GM12878 (cell line): ENCODE results near the gene OSBP. TPM values are rescaled to one million over a fixed set of nuclear protein-coding genes. Genes with fewer than 3 reads are reported as not detected.

Source experiments
- ATF7 ChIP-seq: fragments of 450-650 bp; IDR thresholded peaks from 2 replicates; pipeline ENCODE4 v1.6.1; 2016; ENCODE audit warnings: low read depth, mild to moderate bottlenecking
- CREM ChIP-seq: IDR thresholded peaks from 2 replicates; pipeline ENCODE4 v1.6.1; 2014; ENCODE audit warnings: antibody characterized with exemption, low read depth
- CUX1 ChIP-seq: IDR thresholded peaks from 2 replicates; pipeline ENCODE4 v1.6.1; 2012; ENCODE audit warnings: improper control_type of control experiment, low read depth, low read length; ENCODE audit not compliant: insufficient replicate concordance
- DPF2 ChIP-seq: fragments of 450-650 bp; IDR thresholded peaks from 2 replicates; pipeline ENCODE4 v1.6.1; 2017; ENCODE audit warnings: mild to moderate bottlenecking
- ELK1 ChIP-seq: IDR thresholded peaks from 2 replicates; pipeline ENCODE4 v1.6.1; 2012; ENCODE audit warnings: low read depth, low read length, improper control_type of control experiment
- EP300 ChIP-seq, 2 experiments: fragments of 150-350 bp in 1 of 2; IDR thresholded peaks; 2 replicates each; pipeline ENCODE4 v1.6.1; 2011 to 2012; ENCODE audit warnings: low read depth in 2 of 2, low read length in 2 of 2, borderline replicate concordance in 1 of 2, improper control_type of control experiment in 1 of 2, inconsistent platforms in 1 of 2; ENCODE audit not compliant: control insufficient read depth in 1 of 2
- IKZF1 ChIP-seq: fragments of 450-650 bp; conservative IDR thresholded peaks from 2 replicates; pipeline ENCODE4 v1.6.1; 2017; ENCODE audit warnings: antibody characterized with exemption, mild to moderate bottlenecking
- IKZF2 ChIP-seq, 2 experiments: fragments of 450-650 bp; IDR thresholded peaks; 2 replicates each; pipeline ENCODE4 v1.6.1; 2017; ENCODE audit warnings: mild to moderate bottlenecking in 2 of 2, moderate library complexity in 2 of 2
- KLF5 ChIP-seq: fragments of 450-650 bp; IDR thresholded peaks from 2 replicates; pipeline ENCODE4 v1.6.1; 2014; ENCODE audit warnings: mild to moderate bottlenecking; ENCODE audit not compliant: partially characterized antibody
- LARP7 ChIP-seq: fragments of 450-650 bp; IDR thresholded peaks from 2 replicates; pipeline ENCODE4 v1.6.1; 2017; ENCODE audit warnings: mild to moderate bottlenecking
- PML ChIP-seq: IDR thresholded peaks from 2 replicates; pipeline ENCODE4 v1.6.1; 2012; ENCODE audit warnings: low read length, inconsistent platforms
- POLR2A ChIP-seq: IDR thresholded peaks from 2 replicates; pipeline ENCODE4 v1.6.1; 2011; ENCODE audit warnings: low read depth, mild to moderate bottlenecking, low read length
- RCOR1 ChIP-seq: conservative IDR thresholded peaks from 2 replicates; pipeline ENCODE4 v1.6.1; 2012; ENCODE audit warnings: low read depth, low read length, improper control_type of control experiment
- RELA ChIP-seq: fragments of 450-650 bp; IDR thresholded peaks from 2 replicates; pipeline ENCODE4 v1.8.0; 2014; ENCODE audit warnings: borderline replicate concordance; ENCODE audit not compliant: partially characterized antibody
- RUNX3 ChIP-seq: IDR thresholded peaks from 2 replicates; pipeline ENCODE4 v1.6.1; 2012; ENCODE audit warnings: low read length, inconsistent platforms
- SIX5 ChIP-seq: IDR thresholded peaks from 2 replicates; pipeline ENCODE4 v1.6.1; 2011; ENCODE audit warnings: mild to moderate bottlenecking, low read depth, low read length, moderate library complexity; ENCODE audit not compliant: severe bottlenecking
- SPI1 ChIP-seq: IDR thresholded peaks from 2 replicates; pipeline ENCODE4 v1.6.1; 2011; ENCODE audit warnings: low read depth, mild to moderate bottlenecking, low read length, moderate library complexity, borderline replicate concordance; ENCODE audit not compliant: insufficient read depth
- TAF1 ChIP-seq: IDR thresholded peaks from 2 replicates; pipeline ENCODE4 v1.6.1; 2011; ENCODE audit warnings: mild to moderate bottlenecking, low read depth, low read length, borderline replicate concordance
- ZNF207 ChIP-seq: fragments of 450-650 bp; IDR thresholded peaks from 2 replicates; pipeline ENCODE4 v1.6.1; 2014; ENCODE audit warnings: antibody characterized with exemption, mild to moderate bottlenecking, borderline replicate concordance
- ZNF24 ChIP-seq: fragments of 450-650 bp; IDR thresholded peaks from 2 replicates; pipeline ENCODE4 v1.6.1; 2017; ENCODE audit warnings: antibody characterized with exemption, mild to moderate bottlenecking
- polyA plus RNA-seq, 11 experiments: library from polyadenylated mRNA; depleted of rRNA in 4 of 11; unstranded in 6 of 11; stranded (reverse) in 5 of 11; fragments of >200 nt; fragmentation: Nextera tagmentation in 4 of 11; fragmentation: Illumina TruSeq in 1 of 11; extraction: Ambion mirVana in 4 of 11; extraction: Trizol in 1 of 11; gene quantifications; 1 replicate in 1 of 11; 2 replicates in 10 of 11; pipeline versions ENCODE4 v1.2.1 to v1.2.3, GENCODE V29; 2011 to 2016; ENCODE audit warnings: inconsistent platforms in 2 of 11, missing spikeins in 2 of 11, low read depth in 1 of 11
- total RNA-seq, 4 experiments: library from RNA; depleted of rRNA in 3 of 4; stranded (reverse); fragments of >200 nt in 3 of 4; fragmentation: Illumina TruSeq in 1 of 4; extraction: Trizol in 1 of 4; gene quantifications; 2 replicates each; pipeline versions ENCODE4 v1.2.1 to v1.2.3, GENCODE V29; 2013 to 2021
- TF ChIP-seq, protein P1 (sequence below): IDR thresholded peaks from 2 replicates; pipeline ENCODE4 v1.6.1; 2011; ENCODE audit warnings: borderline replicate concordance, low read depth, mild to moderate bottlenecking, moderate library complexity, mixed read lengths, low read length; ENCODE audit not compliant: insufficient read depth; ENCODE audit errors: extremely low read length
- TF ChIP-seq, protein P2 (sequence below): fragments of 450-650 bp; IDR thresholded peaks from 2 replicates; pipeline ENCODE4 v1.6.1; 2014; ENCODE audit warnings: mild to moderate bottlenecking

OSBP gene
- total and polyA plus RNA-seq, 10 of the 15 experiments (the other 5 are each of a cell fraction or from before 2014, with no cell fraction given) = 5.9 to 41.2 (median 21.7) TPM

GRCh38 chr11:59556115-59556916 lies 59.3 kb downstream of the OSBP start (continued):
- no peak for TF ChIP-seq DPF2
- no peak for TF ChIP-seq EP300 (IDR thresholded peaks at IDR 0.05; ENCODE audit: borderline replicate concordance in 1 of 2, control insufficient read depth in 1 of 2, low read depth in 2 of 2, low read length in 2 of 2)
- TF ChIP-seq TAF1 = no peak
- TF ChIP-seq KLF5 = peak; percentile 69
- TF ChIP-seq RELA = peak; percentile 56
- TF ChIP-seq CUX1 = peak; percentile 45
- TF ChIP-seq RCOR1 = peak; percentile 46; the same call in 1 of the 2 replicates
- no peak for TF ChIP-seq SIX5
- peak; percentile 71 for TF ChIP-seq IKZF1
- no peak for TF ChIP-seq POLR2A
- no peak; the same call in 1 of the 2 replicates for TF ChIP-seq RUNX3
- peak; percentile 13; the same call in 1 of the 2 replicates for TF ChIP-seq ELK1
- TF ChIP-seq IKZF2 (IDR thresholded peaks at IDR 0.05) = peak; percentile 68 to 70; a peak in 3 of 4 replicates
- TF ChIP-seq, protein P1, sequence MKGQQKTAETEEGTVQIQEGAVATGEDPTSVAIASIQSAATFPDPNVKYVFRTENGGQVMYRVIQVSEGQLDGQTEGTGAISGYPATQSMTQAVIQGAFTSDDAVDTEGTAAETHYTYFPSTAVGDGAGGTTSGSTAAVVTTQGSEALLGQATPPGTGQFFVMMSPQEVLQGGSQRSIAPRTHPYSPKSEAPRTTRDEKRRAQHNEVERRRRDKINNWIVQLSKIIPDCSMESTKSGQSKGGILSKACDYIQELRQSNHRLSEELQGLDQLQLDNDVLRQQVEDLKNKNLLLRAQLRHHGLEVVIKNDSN = peak; percentile 35
- TF ChIP-seq CREM = no peak
- peak; percentile 98 for TF ChIP-seq ZNF24
- TF ChIP-seq, protein P2, sequence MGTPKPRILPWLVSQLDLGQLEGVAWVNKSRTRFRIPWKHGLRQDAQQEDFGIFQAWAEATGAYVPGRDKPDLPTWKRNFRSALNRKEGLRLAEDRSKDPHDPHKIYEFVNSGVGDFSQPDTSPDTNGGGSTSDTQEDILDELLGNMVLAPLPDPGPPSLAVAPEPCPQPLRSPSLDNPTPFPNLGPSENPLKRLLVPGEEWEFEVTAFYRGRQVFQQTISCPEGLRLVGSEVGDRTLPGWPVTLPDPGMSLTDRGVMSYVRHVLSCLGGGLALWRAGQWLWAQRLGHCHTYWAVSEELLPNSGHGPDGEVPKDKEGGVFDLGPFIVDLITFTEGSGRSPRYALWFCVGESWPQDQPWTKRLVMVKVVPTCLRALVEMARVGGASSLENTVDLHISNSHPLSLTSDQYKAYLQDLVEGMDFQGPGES = no peak
- no peak for TF ChIP-seq LARP7
- no peak for TF ChIP-seq SPI1
- TF ChIP-seq PML = no peak
- peak; percentile 61; the same call in 1 of the 2 replicates for TF ChIP-seq ZNF207
- TF ChIP-seq ATF7 = no peak
